Pancreas (tissue), 10 donors: ENCODE results near the gene A1BG. TPM values are rescaled to one million over a fixed set of nuclear protein-coding genes. Genes with fewer than 3 reads are reported as not detected.
A peak's percentile ranks its signal among the peaks of the same experiment; 100 is the strongest.

Experiments used
- ATAC-seq, 4 donors: fragments of 200-7000 bp; cut with Tn5 transposase; one replicate each; pipeline versions ENCODE4 v1.8.0 to v1.9.1; 2020; ENCODE audit warnings: mild to moderate bottlenecking in 4 of 4, moderate library complexity in 4 of 4
- DNase-seq, 6 donors: peaks; one replicate each; pipeline ENCODE4 v3.0.0-alpha.2; 2020
- FAIRE-seq: peaks from 2 replicates; lab custom pipeline; 2012; peaks lifted over from hg19 to GRCh38; lab: Jason Lieb, UNC
- H3K27ac ChIP-seq, 4 donors: fragments of 200-600 bp; sonication (generic); 1 replicate in 3 of 4; 2 replicates in 1 of 4; pipeline versions ENCODE4 v1.5.0 to v1.8.0; 2020
- H3K27me3 ChIP-seq, 4 donors: fragments of 200-600 bp; one replicate each; pipeline ENCODE4 v1.8.0; 2021
- H3K36me3 ChIP-seq, 3 donors: fragments of 200-600 bp; sonication (generic) in 1 of 3; one replicate each; pipeline versions ENCODE4 v1.5.0 to v1.8.0; 2020 to 2021
- H3K4me1 ChIP-seq, 3 donors: fragments of 200-600 bp; one replicate each; pipeline ENCODE4 v1.8.0; 2021
- H3K4me3 ChIP-seq, 4 donors: fragments of 200-600 bp; sonication (generic) in 2 of 4; one replicate each; pipeline versions ENCODE4 v1.5.0 to v1.8.0; 2020 to 2021
- H3K9me3 ChIP-seq, 4 donors: fragments of 200-600 bp; one replicate each; pipeline ENCODE4 v1.8.0; 2021
- CTCF ChIP-seq, 4 donors: fragments of 200-600 bp; sonication (generic) in 3 of 4; IDR thresholded peaks; one replicate each; pipeline versions ENCODE4 v1.5.0 to v1.8.0; 2021; ENCODE audit warnings: antibody characterized with exemption in 4 of 4
- WGBS, 2 donors: extraction: QIAGEN DNeasy Blood & Tissue Kit; methylation state at CpG; one replicate each; pipeline ENCODE4 v1.1.7; 2013; 5-methylcytosine and 5-hydroxymethylcytosine counted together
- intact Hi-C, 3 donors: fragments of 100-400 bp; cut with DNase I; formaldehyde crosslinking; loops; one replicate each; pipeline versions ENCODE4 v1.11.1 to v1.14.2; 2022
- polyA plus RNA-seq, 2 donors: library from polyadenylated mRNA; stranded (reverse); fragments of 200-250 nt; gene quantifications; one replicate each; pipeline ENCODE4 v1.2.3, GENCODE V29; 2013
- total RNA-seq, 6 donors: library from RNA; stranded (reverse); fragmentation: NEBNext Ultra II Directional in 4 of 6; extraction: Animal tissue kit (Norgen Biotek cat#: 25700) in 4 of 6; gene quantifications; one replicate each; pipeline versions ENCODE4 v1.2.1 to v1.2.4, GENCODE V29; 2021 to 2023
- donor health status: healthy with polysubstance abuse.
- donor health status: DM: no; HTN: no; CAD: no; lungs with moderate emphysema.
- donor health status: DM: no; HTN: no; CAD: no.
- donor health status: control.
- donor health status: control.
- donor health status: Bipolar disorder and iron deficiency.
- donor health status: DM: yes; HTN: yes; CAD: no.
- donor health status: DM: no; HTN: no; CAD: no.
- donor health status: DM: no; HTN: no; CAD: no.
- donor health status: DM: yes; HTN: yes; CAD: no.

A1BG gene
- total and polyA plus RNA-seq, 8 donors = 3.3 to 49.0 (median 6.5) TPM

- Histone ChIP-seq H3K4me1 (peaks cover 6 to 15% (median 7%) of the 10 kb centered on the region in 3 donors), H3K36me3 (peaks cover 4 to 28% (median 24%) of the 10 kb centered on the region in 3 donors), H3K9me3 (no peaks in the 10 kb centered on the region), H3K27me3 (no peaks in the 10 kb centered on the region), H3K4me3 (no peak overlapping the region), H3K27ac (no peak overlapping the region)
- WGBS, 2 donors = 85 to 86% methylated on average over 4 of the region's 4 CpGs
- FAIRE-seq (no peak), DNase-seq (no peak), ATAC-seq (no peak)
- TF ChIP-seq CTCF (IDR thresholded peaks at IDR 0.05) = no peak
- intact Hi-C loops = no loop called here
These were observed 40.4 kb upstream of the A1BG start for GRCh38 chr19:58393725-58394033.

GRCh38 chr19:58392945-58393724 is 39.8 kb upstream of the A1BG start:
- DNase-seq (peak in 1 of 6 donors; percentile 25), FAIRE-seq (no peak), ATAC-seq (no peak)
- no peaks in the 10 kb centered on the region for H3K27me3 ChIP-seq
- H3K4me1 ChIP-seq = peaks cover 6 to 19% (median 13%) of the 10 kb centered on the region in 3 donors
- TF ChIP-seq CTCF (IDR thresholded peaks at IDR 0.05) = no peak
- intact Hi-C loops = no loop called here
- H3K4me3 ChIP-seq = no peak overlapping the region
- peaks cover 4 to 28% (median 24%) of the 10 kb centered on the region in 3 donors for H3K36me3 ChIP-seq
- no peak overlapping the region for H3K27ac ChIP-seq
- WGBS, 2 donors = 92 to 93% methylated on average over 26 of the region's 26 CpGs
- H3K9me3 ChIP-seq = no peaks in the 10 kb centered on the region

- peaks cover 12 to 30% (median 19%) of the 10 kb centered on the region in 3 donors for H3K4me1 ChIP-seq
- peaks cover 0 to 11% (median 7%) of the 10 kb centered on the region in 3 donors for H3K36me3 ChIP-seq
- H3K27me3 ChIP-seq = no peaks in the 10 kb centered on the region
- H3K27ac ChIP-seq = no peak overlapping the region
- ATAC-seq (no peak), DNase-seq (peak in 1 of 6 donors; percentile 31), FAIRE-seq (no peak)
- peak overlapping the region; percentile 62 to 77 (median 68) for H3K4me3 ChIP-seq
- intact Hi-C loops = no loop called here
- H3K9me3 ChIP-seq = no peaks in the 10 kb centered on the region
- WGBS, 2 donors = 51 to 58% methylated on average over 3 of the region's 3 CpGs
- no peak for TF ChIP-seq CTCF (IDR thresholded peaks at IDR 0.05)
These were observed 34.9 kb upstream of the A1BG start for GRCh38 chr19:58388175-58388526.

- DNase-seq = peak in 2 of 6 donors; percentile 20 to 31
- Histone ChIP-seq H3K27me3 (no peaks in the 10 kb centered on the region), H3K36me3 (peaks cover 0 to 5% (median 2%) of the 10 kb centered on the region in 3 donors), H3K27ac (peak overlapping the region; percentile 91 to 98 (median 97)), H3K4me3 (peak overlapping the region; percentile 62 to 77 (median 68)), H3K9me3 (no peaks in the 10 kb centered on the region), H3K4me1 (peaks cover 12 to 30% (median 19%) of the 10 kb centered on the region in 3 donors)
- FAIRE-seq = no peak
- no peak for TF ChIP-seq CTCF (IDR thresholded peaks at IDR 0.05)
- intact Hi-C loops = no loop called here
- 3 to 5% methylated on average over 39 of the region's 39 CpGs for WGBS, 2 donors
- no peak for ATAC-seq
These were observed 34.3 kb upstream of the A1BG start for GRCh38 chr19:58387338-58388174.
